ENCODE results near the gene DRAXIN.

The DRAXIN gene

GRCh38 chr1:11727119-11727518 is 35.6 kb downstream of the DRAXIN start:
- no peak overlapping the region for H3K4me3 ChIP-seq (ENCODE audit: low read length)
- no peaks in the 10 kb centered on the region for H3K27me3 ChIP-seq (ENCODE audit: low read depth, low read length)
- no peaks in the 10 kb centered on the region for H3K4me1 ChIP-seq (ENCODE audit: low read length)
- no peak overlapping the region for H2AFZ ChIP-seq (ENCODE audit: low read depth, low read length)
- no peak overlapping the region for H3K9ac ChIP-seq (ENCODE audit: low read length)
- H3K27ac ChIP-seq (ENCODE audit: low read length): no peak overlapping the region
- no peaks in the 10 kb centered on the region for H3K9me3 ChIP-seq (ENCODE audit: insufficient read depth, low read length)
- no peaks in the 10 kb centered on the region for H4K20me1 ChIP-seq (ENCODE audit: insufficient read depth, low read length)
- no peaks in the 10 kb centered on the region for H3K36me3 ChIP-seq (replicated peaks; ENCODE audit: low read depth, low read length)
- H3K4me2 ChIP-seq (ENCODE audit: low read length): no peak overlapping the region
- H3K79me2 ChIP-seq (ENCODE audit: low read length): no peaks in the 10 kb centered on the region
- no peak for TF ChIP-seq EZH2phosphoT487 (IDR thresholded peaks at IDR 0.05; ENCODE audit: low read depth)
- TF ChIP-seq CTCF (IDR thresholded peaks at IDR 0.05; ENCODE audit: low read depth, low read length): no peak

GRCh38 chr1:11728126-11728806 is 36.8 kb downstream of the DRAXIN start:
- Histone ChIP-seq H3K36me3 (replicated peaks; ENCODE audit: low read depth, low read length) (no peaks in the 10 kb centered on the region), H3K9me3 (ENCODE audit: insufficient read depth, low read length) (no peaks in the 10 kb centered on the region), H4K20me1 (ENCODE audit: insufficient read depth, low read length) (no peaks in the 10 kb centered on the region), H3K27ac (ENCODE audit: low read length) (no peak overlapping the region), H3K4me2 (ENCODE audit: low read length) (no peak overlapping the region), H3K9ac (ENCODE audit: low read length) (no peak overlapping the region), H3K4me3 (ENCODE audit: low read length) (no peak overlapping the region), H3K4me1 (ENCODE audit: low read length) (no peaks in the 10 kb centered on the region), H3K27me3 (ENCODE audit: low read depth, low read length) (no peaks in the 10 kb centered on the region), H3K79me2 (ENCODE audit: low read length) (no peaks in the 10 kb centered on the region), H2AFZ (ENCODE audit: low read depth, low read length) (no peak overlapping the region)
- TF ChIP-seq EZH2phosphoT487 (IDR thresholded peaks at IDR 0.05; ENCODE audit: low read depth) (no peak), CTCF (IDR thresholded peaks at IDR 0.05; ENCODE audit: low read depth, low read length) (no peak)

- no peak for TF ChIP-seq CTCF (IDR thresholded peaks at IDR 0.05; ENCODE audit: low read depth, low read length)
- TF ChIP-seq EZH2phosphoT487 (IDR thresholded peaks at IDR 0.05; ENCODE audit: low read depth): no peak
- H3K4me1 ChIP-seq (ENCODE audit: low read length): no peaks in the 10 kb centered on the region
- no peak overlapping the region for H2AFZ ChIP-seq (ENCODE audit: low read depth, low read length)
- no peaks in the 10 kb centered on the region for H3K79me2 ChIP-seq (ENCODE audit: low read length)
- no peaks in the 10 kb centered on the region for H3K36me3 ChIP-seq (replicated peaks; ENCODE audit: low read depth, low read length)
- no peaks in the 10 kb centered on the region for H3K27me3 ChIP-seq (ENCODE audit: low read depth, low read length)
- no peak overlapping the region for H3K4me2 ChIP-seq (ENCODE audit: low read length)
- no peaks in the 10 kb centered on the region for H4K20me1 ChIP-seq (ENCODE audit: insufficient read depth, low read length)
- no peak overlapping the region for H3K27ac ChIP-seq (ENCODE audit: low read length)
- H3K9me3 ChIP-seq (ENCODE audit: insufficient read depth, low read length): no peaks in the 10 kb centered on the region
- H3K9ac ChIP-seq (ENCODE audit: low read length): no peak overlapping the region
- H3K4me3 ChIP-seq (ENCODE audit: low read length): no peak overlapping the region
Observed at GRCh38 chr1:11729155-11729497, 37.6 kb downstream of the DRAXIN start.

- Histone ChIP-seq H2AFZ (ENCODE audit: low read depth, low read length) (no peak overlapping the region), H3K36me3 (replicated peaks; ENCODE audit: low read depth, low read length) (no peaks in the 10 kb centered on the region), H4K20me1 (ENCODE audit: insufficient read depth, low read length) (no peaks in the 10 kb centered on the region), H3K79me2 (ENCODE audit: low read length) (no peaks in the 10 kb centered on the region), H3K27me3 (ENCODE audit: low read depth, low read length) (no peaks in the 10 kb centered on the region), H3K4me1 (ENCODE audit: low read length) (no peaks in the 10 kb centered on the region), H3K9me3 (ENCODE audit: insufficient read depth, low read length) (no peaks in the 10 kb centered on the region), H3K9ac (ENCODE audit: low read length) (no peak overlapping the region), H3K4me3 (ENCODE audit: low read length) (no peak overlapping the region), H3K4me2 (ENCODE audit: low read length) (no peak overlapping the region), H3K27ac (ENCODE audit: low read length) (no peak overlapping the region)
- TF ChIP-seq EZH2phosphoT487 (IDR thresholded peaks at IDR 0.05; ENCODE audit: low read depth) (no peak), CTCF (IDR thresholded peaks at IDR 0.05; ENCODE audit: low read depth, low read length) (no peak)
Observed at GRCh38 chr1:11729498-11730428, 38.3 kb downstream of the DRAXIN start.
